H1 (cell line): ENCODE data around the gene PIGH. TPM values are rescaled to one million over a fixed set of nuclear protein-coding genes. Genes with fewer than 3 reads are reported as not detected.
A peak's percentile ranks its signal among the peaks of the same experiment; 100 is the strongest.

Experiments
- CTCF ChIA-PET: fragments of 300-600 bp; sonication (Branson Sonifier 250); formaldehyde crosslinking; loops from one replicate; lab custom pipeline; 2021; ENCODE audit not compliant: partially characterized antibody; lab: Charles Lee
- POLR2A ChIA-PET: fragments of 300-600 bp; sonication (Branson Sonifier 250); formaldehyde crosslinking; loops from one replicate; lab custom pipeline; 2021; ENCODE audit warnings: inconsistent platforms; ENCODE audit not compliant: partially characterized antibody; lab: Charles Lee
- DNase-seq, 2 experiments: peaks; one replicate each; pipeline versions ENCODE4 v3.0.0 to v3.0.0-alpha.2; 2010 to 2022; ENCODE audit warnings: low spot score in 2 of 2, low read depth in 1 of 2, mixed read lengths in 1 of 2
- FAIRE-seq: peaks from 2 replicates; lab custom pipeline; 2011; peaks lifted over from hg19 to GRCh38; lab: Jason Lieb, UNC
- H2AFZ ChIP-seq: 2 replicates; pipeline ENCODE4 v1.8.1; 2012; ENCODE audit warnings: low read length, inconsistent platforms
- H2AK5ac ChIP-seq: 2 replicates; pipeline ENCODE4 v1.6.1; 2013; ENCODE audit warnings: low read depth, low read length
- H2BK120ac ChIP-seq: replicated peaks from 2 replicates; pipeline ENCODE3; 2013; ENCODE audit warnings: low read depth, low read length, inconsistent platforms
- H2BK12ac ChIP-seq: 2 replicates; pipeline ENCODE4 v1.6.1; 2013; ENCODE audit warnings: low read depth, low read length
- H2BK15ac ChIP-seq: 2 replicates; pipeline ENCODE4 v1.6.1; 2013; ENCODE audit warnings: low read length
- H2BK20ac ChIP-seq: 2 replicates; pipeline ENCODE4 v1.6.1; 2013; ENCODE audit warnings: low read length
- H2BK5ac ChIP-seq: 2 replicates; pipeline ENCODE4 v1.6.1; 2013; ENCODE audit warnings: low read depth, low read length
- H3K14ac ChIP-seq: 2 replicates; pipeline ENCODE4 v1.6.1; 2013; ENCODE audit warnings: inconsistent platforms; ENCODE audit not compliant: insufficient read length
- H3K18ac ChIP-seq: 2 replicates; pipeline ENCODE4 v1.6.1; 2013; ENCODE audit warnings: low read length; ENCODE audit errors: extremely low read depth
- H3K23ac ChIP-seq: 2 replicates; pipeline ENCODE4 v1.6.1; 2013; ENCODE audit warnings: inconsistent platforms; ENCODE audit not compliant: insufficient read length
- H3K23me2 ChIP-seq: 2 replicates; pipeline ENCODE4 v1.6.1; 2013; ENCODE audit warnings: low read depth, low read length
- H3K27ac ChIP-seq: 2 replicates; pipeline ENCODE4 v1.6.1; 2011; ENCODE audit warnings: low read depth, low read length, inconsistent platforms
- H3K27me3 ChIP-seq, 4 experiments: replicated peaks in 1 of 4; 1 replicate in 1 of 4; 2 replicates in 3 of 4; pipeline versions ENCODE4 v1.6.1 to v1.8.1; 2011 to 2013; ENCODE audit warnings: low read length in 3 of 4, mild to moderate bottlenecking in 3 of 4, inconsistent platforms in 2 of 4, mixed read lengths in 2 of 4, moderate library complexity in 1 of 4; ENCODE audit not compliant: control insufficient read depth in 3 of 4, insufficient read depth in 3 of 4; ENCODE audit errors: extremely low read depth in 1 of 4
- H3K36me3 ChIP-seq, 4 experiments: 2 replicates each; pipeline versions ENCODE4 v1.6.1 to v1.8.1; 2011 to 2013; ENCODE audit warnings: mild to moderate bottlenecking in 4 of 4, low read length in 3 of 4, moderate library complexity in 2 of 4, control low read depth in 1 of 4, inconsistent platforms in 1 of 4; ENCODE audit not compliant: insufficient read depth in 4 of 4, control insufficient read depth in 2 of 4
- H3K4ac ChIP-seq: replicated peaks from 2 replicates; pipeline ENCODE3; 2013; ENCODE audit warnings: low read length, low read depth, mixed read lengths, inconsistent platforms; ENCODE audit not compliant: insufficient read length
- H3K4me1 ChIP-seq, 4 experiments: replicated peaks in 1 of 4; 1 replicate in 1 of 4; 2 replicates in 3 of 4; pipeline versions ENCODE4 v1.6.1 to v1.8.1; 2011 to 2013; ENCODE audit warnings: low read length in 3 of 4, inconsistent platforms in 2 of 4, mixed read lengths in 1 of 4; ENCODE audit not compliant: insufficient read depth in 4 of 4, control insufficient read depth in 3 of 4
- H3K4me2 ChIP-seq, 2 experiments: 2 replicates each; pipeline versions ENCODE4 v1.6.1 to v1.8.1; 2011 to 2013; ENCODE audit warnings: low read depth in 2 of 2, low read length in 2 of 2, control low read depth in 1 of 2, inconsistent platforms in 1 of 2, mild to moderate bottlenecking in 1 of 2; ENCODE audit not compliant: insufficient read depth in 1 of 2
- H3K4me3 ChIP-seq, 4 experiments: fragments of 200-600, 300-600 bp in 1 of 4; sonication (generic), shearing (Covaris generic), sonication (Bioruptor Twin) in 1 of 4; 2 replicates each; pipeline versions ENCODE4 v1.5.1 to v1.8.1; 2011 to 2016; ENCODE audit warnings: low read length in 4 of 4, low read depth in 3 of 4, control low read depth in 2 of 4, inconsistent platforms in 2 of 4, mild to moderate bottlenecking in 2 of 4, mixed read lengths in 1 of 4, moderate library complexity in 1 of 4; ENCODE audit not compliant: insufficient read depth in 2 of 4; ENCODE audit errors: extremely low read depth in 1 of 4
- H3K56ac ChIP-seq: replicated peaks from 2 replicates; pipeline ENCODE3; 2013; ENCODE audit warnings: low read depth, mild to moderate bottlenecking, mixed read lengths, low read length, inconsistent platforms; ENCODE audit not compliant: insufficient read length
- H3K79me1 ChIP-seq: 2 replicates; pipeline ENCODE4 v1.6.1; 2013; ENCODE audit warnings: low read depth, low read length, control low read depth
- H3K79me2 ChIP-seq, 2 experiments: 2 replicates each; pipeline versions ENCODE4 v1.6.1 to v1.8.1; 2012 to 2013; ENCODE audit warnings: low read length in 2 of 2, mild to moderate bottlenecking in 2 of 2, inconsistent platforms in 1 of 2; ENCODE audit not compliant: insufficient read depth in 2 of 2, control insufficient read depth in 1 of 2
- H3K9ac ChIP-seq, 4 experiments: replicated peaks in 1 of 4; 1 replicate in 1 of 4; 2 replicates in 3 of 4; pipeline versions ENCODE4 v1.6.1 to v1.8.1; 2011 to 2013; ENCODE audit warnings: low read depth in 3 of 4, low read length in 3 of 4, control low read depth in 2 of 4, mild to moderate bottlenecking in 2 of 4, moderate library complexity in 2 of 4, inconsistent platforms in 1 of 4; ENCODE audit errors: extremely low read depth in 1 of 4
- H3K9me3 ChIP-seq, 2 experiments: 2 replicates each; pipeline versions ENCODE4 v1.6.1 to v1.8.1; 2012 to 2013; ENCODE audit warnings: mild to moderate bottlenecking in 2 of 2, moderate library complexity in 2 of 2, control low read depth in 1 of 2, inconsistent platforms in 1 of 2, low read depth in 1 of 2, low read length in 1 of 2, mixed read lengths in 1 of 2; ENCODE audit not compliant: insufficient read depth in 2 of 2
- H4K20me1 ChIP-seq, 2 experiments: replicated peaks in 1 of 2; 2 replicates each; pipeline versions ENCODE3 to v1.8.1; 2011 to 2013; ENCODE audit warnings: inconsistent platforms in 2 of 2, low read length in 2 of 2, mild to moderate bottlenecking in 1 of 2; ENCODE audit not compliant: insufficient read depth in 2 of 2, control insufficient read depth in 1 of 2
- H4K5ac ChIP-seq: 2 replicates; pipeline ENCODE4 v1.6.1; 2013; ENCODE audit warnings: low read length, low read depth, mixed read lengths, inconsistent platforms; ENCODE audit not compliant: insufficient read length
- H4K8ac ChIP-seq: 2 replicates; pipeline ENCODE4 v1.8.0; 2013; ENCODE audit warnings: mild to moderate bottlenecking, moderate library complexity, low read length, inconsistent platforms; ENCODE audit not compliant: insufficient read depth; ENCODE audit errors: extremely low read depth
- H4K91ac ChIP-seq: replicated peaks from 2 replicates; pipeline ENCODE3; 2013; ENCODE audit warnings: low read length, mixed read lengths, inconsistent platforms; ENCODE audit not compliant: insufficient read length
- CTCF ChIP-seq, 3 experiments: IDR thresholded peaks; 1 replicate in 2 of 3; 2 replicates in 1 of 3; pipeline versions ENCODE4 v1.5.1 to v1.6.1; 2011; ENCODE audit warnings: low read length in 3 of 3, mild to moderate bottlenecking in 3 of 3, inconsistent platforms in 2 of 3, low read depth in 1 of 3, moderate library complexity in 1 of 3; ENCODE audit not compliant: insufficient read depth in 1 of 3; ENCODE audit errors: control extremely low read depth in 1 of 3
- MAFK ChIP-seq: IDR thresholded peaks from 2 replicates; pipeline ENCODE4 v1.6.1; 2012; ENCODE audit warnings: low read depth, mild to moderate bottlenecking, improper control_type of control experiment, low read length
- PHF8 ChIP-seq: fragments of 200-600 bp; sonication (generic); conservative IDR thresholded peaks from 2 replicates; pipeline ENCODE4 v1.7.1; 2012; ENCODE audit warnings: low read depth, mild to moderate bottlenecking, inconsistent platforms, low read length, moderate library complexity
- RAD21 ChIP-seq, 2 experiments: IDR thresholded peaks in 1 of 2; conservative IDR thresholded peaks in 1 of 2; 2 replicates each; pipeline ENCODE4 v1.6.1; 2011; ENCODE audit warnings: low read depth in 2 of 2, low read length in 2 of 2, improper control_type of control experiment in 1 of 2, inconsistent platforms in 1 of 2, mild to moderate bottlenecking in 1 of 2, moderate library complexity in 1 of 2
- RFX5 ChIP-seq: IDR thresholded peaks from 2 replicates; pipeline ENCODE4 v1.6.1; 2011; ENCODE audit warnings: low read depth, low read length, improper control_type of control experiment, borderline replicate concordance
- TBP ChIP-seq: IDR thresholded peaks from 2 replicates; pipeline ENCODE4 v1.6.1; 2011; ENCODE audit warnings: low read depth, low read length, improper control_type of control experiment
- WGBS, 2 experiments: shearing (Covaris generic) in 1 of 2; methylation state at CpG; one replicate each; pipeline versions ENCODE4 v1.1.6 to v1.1.7; 2013 to 2015; ENCODE audit warnings: low lambda C conversion rate in 2 of 2, mixed read lengths in 2 of 2, inconsistent platforms in 1 of 2, low coverage in 1 of 2, missing lambda C conversion rate in 1 of 2; ENCODE audit not compliant: insufficient replicate concordance in 2 of 2, insufficient coverage in 1 of 2, insufficient read length in 1 of 2; ENCODE audit errors: extremely low coverage in 1 of 2, missing lambda C conversion rate in 1 of 2; 5-methylcytosine and 5-hydroxymethylcytosine counted together
- polyA plus RNA-seq, 7 experiments: library from polyadenylated mRNA; depleted of rRNA in 3 of 7; stranded (reverse) in 5 of 7; unstranded in 2 of 7; fragments of >200 nt in 5 of 7; fragments of 200-250 nt in 2 of 7; gene quantifications; 1 replicate in 5 of 7; 2 replicates in 1 of 7; 4 replicates in 1 of 7; pipeline versions ENCODE4 v1.2.1 to v1.2.3, GENCODE V29; 2011 to 2013; ENCODE audit warnings: missing spikeins in 2 of 7, mixed read lengths in 2 of 7
- total RNA-seq: library from RNA; stranded (reverse); fragmentation: NEBNext Ultra II Directional; extraction: Animal tissue kit (Norgen Biotek cat#: 25700); gene quantifications from 2 replicates; pipeline ENCODE4 v1.2.1, GENCODE V29; 2021

The PIGH gene
- total and polyA plus RNA-seq, 2 of the 8 experiments (the other 6 are each of a cell fraction or from before 2014, with no cell fraction given): 7.2 to 8.6 TPM

DNA sequence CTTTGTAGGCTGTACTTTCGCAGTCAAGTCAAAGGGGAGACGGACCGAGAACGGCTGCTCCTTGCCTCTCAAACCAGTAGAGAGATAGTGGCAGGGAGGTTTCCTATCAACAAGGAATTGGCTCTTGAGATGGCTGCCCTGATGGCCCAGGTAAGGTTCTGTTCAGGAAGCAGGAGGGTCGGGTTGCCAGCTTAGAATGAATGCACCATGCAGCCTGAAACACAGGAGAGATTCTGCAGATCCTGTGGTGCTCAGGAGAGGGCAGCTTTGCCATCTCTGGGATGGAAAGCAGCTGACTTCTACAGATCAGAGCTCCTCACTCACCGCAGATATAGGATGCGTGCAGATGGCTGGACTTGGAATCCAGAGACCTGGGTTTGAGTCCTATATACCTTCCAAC is 18.0 kb downstream of the PIGH start:
- no peak overlapping the region for H2BK5ac ChIP-seq
- 89% methylated on average over 7 of the region's 7 CpGs; no CpG with 5 or more reads in 1 of the 2 experiments for WGBS, 2 experiments
- H3K23me2 ChIP-seq: no peaks in the 10 kb centered on the region
- FAIRE-seq (no peak), DNase-seq (no peak)
- TF ChIP-seq MAFK (no peak), RAD21 (IDR thresholded peaks at IDR 0.05 in 1 of 2, conservative IDR thresholded peaks at IDR 0.05 in 1 of 2; ENCODE audit: low read depth in 2 of 2, low read length in 2 of 2) (0 out of 4 replicates have a peak, but pooled peaks of 1 of the 2 experiments have one; percentile 10), TBP (no peak), CTCF (IDR thresholded peaks at IDR 0.05; ENCODE audit: control extremely low read depth in 1 of 3, insufficient read depth in 1 of 3, low read depth in 1 of 3, low read length in 3 of 3) (peak in 1 of 3 experiments; percentile 4; a peak in 1 of 4 replicates), PHF8 (no peak), RFX5 (no peak)
- no peak overlapping the region for H2AK5ac ChIP-seq
- ChIA-PET CTCF (interaction anchor here (0.7 to 28.8 kb wide), 18 partner anchors 8 to 158 kb away, joined by 3 to 924 read pairs (median 6); partner anchors contain the start of genes PIGH, PLEKHH1 and RDH12), POLR2A (interaction anchor here (1.5 kb wide), 1 partner anchor 18 kb away, joined by 4 read pairs; the partner anchor contains the start of gene PIGH)
- H3K4me3 ChIP-seq: no peak overlapping the region
- no peak overlapping the region for H3K56ac ChIP-seq
- H3K27me3 ChIP-seq: no peaks in the 10 kb centered on the region
- H3K23ac ChIP-seq: no peak overlapping the region
- H3K27ac ChIP-seq: no peak overlapping the region
- peaks cover 0 to 3% of the 10 kb centered on the region in 2 experiments for H4K20me1 ChIP-seq
- no peak overlapping the region for H3K4me2 ChIP-seq
- H4K8ac ChIP-seq: no peak overlapping the region
- no peak overlapping the region for H3K9ac ChIP-seq
- no peak overlapping the region for H3K14ac ChIP-seq
- no peak overlapping the region for H2AFZ ChIP-seq
- H3K79me2 ChIP-seq: no peaks in the 10 kb centered on the region
- no peaks in the 10 kb centered on the region; the same call in 1 of the 2 replicates for H3K79me1 ChIP-seq
- no peak overlapping the region for H3K18ac ChIP-seq
- H3K9me3 ChIP-seq: no peaks in the 10 kb centered on the region
- no peak overlapping the region for H2BK20ac ChIP-seq
- no peak overlapping the region for H4K91ac ChIP-seq
- no peak overlapping the region for H3K4ac ChIP-seq
- H3K36me3 ChIP-seq: peaks cover 7 to 23% (median 14%) of the 10 kb centered on the region in 4 experiments
- no peak overlapping the region for H2BK12ac ChIP-seq
- H4K5ac ChIP-seq: no peak overlapping the region
- no peak overlapping the region for H2BK15ac ChIP-seq
- no peaks in the 10 kb centered on the region for H3K4me1 ChIP-seq
- no peak overlapping the region for H2BK120ac ChIP-seq
